Lung (tissue), 12 donors: ENCODE measurements around the gene MCTP2. TPM values are rescaled to one million over a fixed set of nuclear protein-coding genes. Genes with fewer than 3 reads are reported as not detected.

ENCODE experiments used
- ATAC-seq: fragments of 200-7000 bp; cut with Tn5 transposase; one replicate; pipeline ENCODE4 v1.9.1; 2020; ENCODE audit warnings: moderate number of reproducible peaks; ENCODE audit not compliant: insufficient read depth, low FRiP score
- DNase-seq, 3 donors: peaks; one replicate each; pipeline ENCODE4 v3.0.0-alpha.2; 2013 to 2017
- H3K27ac ChIP-seq, 2 donors: one replicate each; pipeline ENCODE4 v1.5.1; 2013; ENCODE audit warnings: mild to moderate bottlenecking in 2 of 2, moderate library complexity in 2 of 2, control low read depth in 1 of 2, inconsistent platforms in 1 of 2, low read depth in 1 of 2, low read length in 1 of 2
- H3K27me3 ChIP-seq, 3 donors: one replicate each; pipeline ENCODE4 v1.5.1; 2013; ENCODE audit warnings: low read length in 2 of 3; ENCODE audit not compliant: control insufficient read depth in 3 of 3, insufficient read depth in 3 of 3
- H3K36me3 ChIP-seq, 4 donors: one replicate each; pipeline ENCODE4 v1.5.1; 2013; ENCODE audit warnings: low read length in 4 of 4, mild to moderate bottlenecking in 1 of 4, moderate library complexity in 1 of 4; ENCODE audit not compliant: control insufficient read depth in 4 of 4, insufficient read depth in 4 of 4
- H3K4me1 ChIP-seq, 5 donors: one replicate each; pipeline ENCODE4 v1.5.1; 2013; ENCODE audit warnings: low read length in 5 of 5, mild to moderate bottlenecking in 2 of 5, moderate library complexity in 1 of 5; ENCODE audit not compliant: control insufficient read depth in 5 of 5, insufficient read depth in 5 of 5
- H3K4me3 ChIP-seq: one replicate; pipeline ENCODE4 v1.5.1; 2013; ENCODE audit warnings: mild to moderate bottlenecking, control low read depth, moderate library complexity
- H3K9ac ChIP-seq, 2 donors: one replicate each; pipeline ENCODE4 v1.5.1; 2013; ENCODE audit warnings: low read length in 2 of 2, control low read depth in 1 of 2; ENCODE audit not compliant: insufficient read depth in 1 of 2
- H3K9me3 ChIP-seq, 4 donors: one replicate each; pipeline ENCODE4 v1.5.1; 2013; ENCODE audit warnings: low read length in 3 of 4, mild to moderate bottlenecking in 1 of 4, moderate library complexity in 1 of 4; ENCODE audit not compliant: control insufficient read depth in 4 of 4, insufficient read depth in 3 of 4
- CTCF ChIP-seq: IDR thresholded peaks from 2 replicates; pipeline ENCODE4 v1.5.1; 2012; ENCODE audit warnings: mild to moderate bottlenecking; ENCODE audit errors: control extremely low read depth, extremely low read depth
- WGBS, 2 donors: extraction: QIAGEN DNeasy Blood & Tissue Kit; methylation state at CpG; one replicate each; pipeline ENCODE4 v1.1.7; 2013; 5-methylcytosine and 5-hydroxymethylcytosine counted together
- polyA plus RNA-seq, 2 donors: library from polyadenylated mRNA; stranded (reverse); fragments of 200-250 nt; gene quantifications; one replicate each; pipeline ENCODE4 v1.2.1, GENCODE V29; 2013
- total RNA-seq, 2 donors: library from RNA; depleted of rRNA in 1 of 2; stranded (reverse); fragments of >200 nt in 1 of 2; gene quantifications; one replicate each; pipeline ENCODE4 v1.2.1, GENCODE V29; 2014 to 2021
- donor health status: control.
- donor health status: control.
- donor health status: Bipolar disorder and iron deficiency.
- donor health status: healthy.
- donor health status: DM: yes; HTN: yes; CAD: no.

The MCTP2 gene
- total and polyA plus RNA-seq, 4 donors: 3.5 to 92.5 (median 30.2) TPM

GRCh38 chr15:94230431-94230882, 904 bp upstream of the MCTP2 start:
- peak overlapping the region; percentile 72 to 74 for H3K9ac ChIP-seq
- peak overlapping the region in 1 of 2 donors; percentile 94 for H3K27ac ChIP-seq
- H3K36me3 ChIP-seq: no peaks in the 10 kb centered on the region
- H3K9me3 ChIP-seq: no peaks in the 10 kb centered on the region
- peaks cover 0 to 4% (median 4%) of the 10 kb centered on the region in 5 donors for H3K4me1 ChIP-seq
- DNase-seq (peak in 1 of 3 donors; percentile 48), ATAC-seq (no peak)
- H3K27me3 ChIP-seq: peaks cover 0 to 15% (median 0%) of the 10 kb centered on the region in 3 donors
- 14 to 19% methylated on average over 11 of the region's 11 CpGs for WGBS, 2 donors
- H3K4me3 ChIP-seq: no peak overlapping the region
- no peak for TF ChIP-seq CTCF

GRCh38 chr15:94231723-94232468, 535 bp downstream of the MCTP2 start:
- Histone ChIP-seq H3K4me1 (peaks cover 0 to 4% (median 4%) of the 10 kb centered on the region in 5 donors), H3K4me3 (peak overlapping the region; percentile 62), H3K27ac (peak overlapping the region; percentile 10 to 94), H3K9ac (peak overlapping the region; percentile 18 to 46), H3K9me3 (no peaks in the 10 kb centered on the region), H3K27me3 (peaks cover 0 to 11% (median 0%) of the 10 kb centered on the region in 3 donors), H3K36me3 (no peaks in the 10 kb centered on the region)
- peak in 2 of 3 donors; percentile 26 to 31 for DNase-seq
- 2 to 6% methylated on average over 25 of the region's 25 CpGs for WGBS, 2 donors
- TF ChIP-seq CTCF: no peak
- ATAC-seq: peak; percentile 4

- H3K4me3 ChIP-seq: no peak overlapping the region
Measured at GRCh38 chr15:94233441-94233840, 2.1 kb downstream of the MCTP2 start.

More at GRCh38 chr15:94233441-94233840, 2.1 kb downstream of the MCTP2 start:
- Histone ChIP-seq H3K4me1 (peaks cover 0 to 4% (median 4%) of the 10 kb centered on the region in 5 donors), H3K9ac (no peak overlapping the region), H3K9me3 (no peaks in the 10 kb centered on the region), H3K27me3 (peaks cover 0 to 11% (median 0%) of the 10 kb centered on the region in 3 donors), H3K27ac (no peak overlapping the region), H3K36me3 (peaks cover 0 to under 1% (median 0%) of the 10 kb centered on the region in 4 donors)
- WGBS, 2 donors: 41% methylated on average over 3 of the region's 3 CpGs
- DNase-seq: no peak
- ATAC-seq: no peak
- no peak for TF ChIP-seq CTCF
